Heart left ventricle (tissue), 16 donors: ENCODE results near the gene ANKS4B. TPM values are rescaled to one million over a fixed set of nuclear protein-coding genes. Genes with fewer than 3 reads are reported as not detected.
A peak's percentile ranks its signal among the peaks of the same experiment; 100 is the strongest.
"Not testable (repeated sequence)": the region's sequence is repeated elsewhere in the genome, so short reads cannot be mapped to it uniquely, and the experiment has no call there.

ENCODE experiments used
- ATAC-seq, 4 donors: fragments of 200-7000 bp; cut with Tn5 transposase; one replicate each; pipeline ENCODE4 v1.9.1; 2020 to 2022; ENCODE audit warnings: moderate library complexity in 4 of 4, mild to moderate bottlenecking in 3 of 4, moderate number of reproducible peaks in 1 of 4
- DNase-seq, 5 donors: peaks; one replicate each; pipeline ENCODE4 v3.0.0-alpha.2; 2020
- H3K27ac ChIP-seq, 12 donors: fragments of 200-600 bp; sonication (generic) in 4 of 12; one replicate each; pipeline versions ENCODE4 v1.5.0 to v1.8.0; 2016 to 2022; ENCODE audit warnings: mild to moderate bottlenecking in 2 of 12
- H3K27me3 ChIP-seq, 9 donors: fragments of 200-600 bp; sonication (generic) in 2 of 9; one replicate each; pipeline versions ENCODE4 v1.5.1 to v1.8.0; 2016 to 2022; ENCODE audit warnings: mild to moderate bottlenecking in 3 of 9
- H3K36me3 ChIP-seq, 9 donors: fragments of 200-600 bp; sonication (generic) in 2 of 9; one replicate each; pipeline versions ENCODE4 v1.5.0 to v1.8.0; 2018 to 2022; ENCODE audit warnings: mild to moderate bottlenecking in 2 of 9
- H3K4me1 ChIP-seq, 12 donors: fragments of 200-600 bp; sonication (generic) in 4 of 12; one replicate each; pipeline versions ENCODE4 v1.5.0 to v1.8.0; 2016 to 2022; ENCODE audit warnings: mild to moderate bottlenecking in 3 of 12
- H3K4me3 ChIP-seq, 12 donors: fragments of 200-600 bp; sonication (generic) in 4 of 12; one replicate each; pipeline versions ENCODE4 v1.5.0 to v1.8.0; 2017 to 2022; ENCODE audit warnings: mild to moderate bottlenecking in 9 of 12, moderate library complexity in 4 of 12
- H3K9me3 ChIP-seq, 12 donors: fragments of 200-600 bp; sonication (generic) in 4 of 12; one replicate each; pipeline versions ENCODE4 v1.5.0 to v1.8.0; 2016 to 2022; ENCODE audit warnings: mild to moderate bottlenecking in 1 of 12
- CTCF ChIP-seq, 12 donors: fragments of 200-600 bp; sonication (generic) in 4 of 12; IDR thresholded peaks; one replicate each; pipeline versions ENCODE4 v1.5.0 to v1.8.0; 2018 to 2022; ENCODE audit warnings: antibody characterized with exemption in 12 of 12, mild to moderate bottlenecking in 5 of 12
- POLR2A ChIP-seq, 2 donors: fragments of 450-650 bp; IDR thresholded peaks; one replicate each; pipeline ENCODE4 v1.6.1; 2017; ENCODE audit warnings: antibody characterized with exemption in 2 of 2, mild to moderate bottlenecking in 2 of 2, moderate library complexity in 2 of 2
- WGBS, 4 donors: extraction: QIAGEN DNeasy Blood & Tissue Kit in 2 of 4; methylation state at CpG; one replicate each; pipeline versions ENCODE4 v1.1.5 to v1.1.7; 2013 to 2018; 5-methylcytosine and 5-hydroxymethylcytosine counted together
- intact Hi-C, 10 donors: fragments of 100-400 bp; cut with DNase I; formaldehyde crosslinking; loops; one replicate each; pipeline versions ENCODE4 v1.11.1 to v1.14.2; 2022
- polyA plus RNA-seq, 2 donors: library from polyadenylated mRNA; stranded (reverse); fragments of 200-250 nt; gene quantifications; one replicate each; pipeline ENCODE4 v1.2.3, GENCODE V29; 2013
- total RNA-seq, 9 donors: library from RNA; depleted of rRNA in 2 of 9; stranded (reverse); fragments of >200 nt in 2 of 9; fragmentation: NEBNext Ultra II Directional in 3 of 9; extraction: Animal tissue kit (Norgen Biotek cat#: 25700) in 3 of 9; gene quantifications; one replicate each; pipeline versions ENCODE4 v1.1.0 to v1.2.4, GENCODE V29; 2016 to 2023
- donor health status: ischemic (EF 13 %, LVEDD 7.1; RV severe dilation, severe dysfunction).
- donor health status: healthy with polysubstance abuse.
- donor health status: DM: no; HTN: yes; CAD: no.
- donor health status: DM: no; HTN: no; CAD: no.
- donor health status: ischemic (EF 25% LVEDD 6.9; RV normal size, moderate dysfunction).
- donor health status: ischemic (EF 25% LVEDD 5.7; RV mildly dilated, moderate dysfunction).
- donor health status: healthy.
- donor health status: DM: yes; HTN: yes; CAD: no.
- donor health status: ischemic (EF 35%, LVEDD 5.7; RV mildly dilated, moderate dysfunction).
- donor health status: nonischemic (EF 11% LVEDD 7.7; RV severe dilation, severe dysfunction).
- donor health status: DM: yes; HTN: yes; CAD: no.
- donor health status: PGD.
- donor health status: ischemic (EF 29% LVEDD 5.4; RV normal size, mild dysfunction).
- donor health status: nonischemic (EF 23%, LVEDD 6.1; RV moderate dilation, normal function).

Gene ANKS4B
- total and polyA plus RNA-seq, 11 donors, result not detected

- Histone ChIP-seq H3K9me3 (peaks cover 0 to 12% (median 2%) of the 10 kb centered on the region in 12 donors), H3K4me3 (peak overlapping the region in 10 of 12 donors; percentile 14 to 65 (median 54)), H3K27me3 (peaks cover 0 to 45% (median 9%) of the 10 kb centered on the region in 9 donors), H3K4me1 (peaks cover 0 to 16% (median 2%) of the 10 kb centered on the region in 12 donors), H3K27ac (peak overlapping the region in 4 of 12 donors; percentile 71 to 79 (median 77)), H3K36me3 (no peaks in the 10 kb centered on the region)
- DNase-seq (no peak), ATAC-seq (no peak)
- intact Hi-C loops, result loop anchor here in 2 of 10 donors (5.0 kb wide), 2 partner anchors 92 to 97 kb away; no protein-coding TSS in a partner anchor
- 85 to 89% (median 87%) methylated on average over 4 of the region's 4 CpGs for WGBS, 4 donors
- TF ChIP-seq CTCF (IDR thresholded peaks at IDR 0.05) (no peak), POLR2A (IDR thresholded peaks at IDR 0.05) (no peak)
Observed at GRCh38 chr16:21284414-21284813, 50.9 kb downstream of the ANKS4B start.

GRCh38 chr16:21285314-21285713, 51.8 kb downstream of the ANKS4B start:
- Histone ChIP-seq H3K27ac (peak overlapping the region in 2 of 12 donors; percentile 27 to 31), H3K9me3 (peaks cover 0 to 15% (median 2%) of the 10 kb centered on the region in 12 donors), H3K27me3 (peaks cover 0 to 43% (median 9%) of the 10 kb centered on the region in 9 donors), H3K4me3 (no peak overlapping the region), H3K4me1 (peaks cover 0 to 16% (median 2%) of the 10 kb centered on the region in 12 donors), H3K36me3 (no peaks in the 10 kb centered on the region)
- intact Hi-C loops, result no loop called here
- TF ChIP-seq CTCF (IDR thresholded peaks at IDR 0.05) (no peak), POLR2A (IDR thresholded peaks at IDR 0.05) (no peak)
- 7 to 22% (median 10%) methylated on average over 1 of the region's 1 CpG for WGBS, 4 donors
- ATAC-seq (no peak), DNase-seq (no peak)

- WGBS, 4 donors, result 96 to 99% (median 97%) methylated on average over 3 of the region's 3 CpGs
- ATAC-seq, DNase-seq, H3K4me3 ChIP-seq, H3K27ac ChIP-seq, H3K36me3 ChIP-seq, H3K4me1 ChIP-seq: not testable (repeated sequence)
- intact Hi-C loops, result loop anchor here in 1 of 10 donors (10.0 kb wide), 1 partner anchor 435 kb away; no protein-coding TSS in a partner anchor
- peaks cover 0 to 43% (median 0%) of the 10 kb centered on the region in 9 donors for H3K27me3 ChIP-seq
- peaks cover 0 to 15% (median 2%) of the 10 kb centered on the region in 12 donors for H3K9me3 ChIP-seq
Observed at GRCh38 chr16:21289789-21290188, 56.3 kb downstream of the ANKS4B start.

- H3K9me3 ChIP-seq, result no peaks in the 10 kb centered on the region
- 0% methylated on average over 28 to 36 of the region's 36 CpGs for whole genome bisulfite sequencing, 4 donors
- H3K36me3 ChIP-seq, result no peaks in the 10 kb centered on the region
- ATAC-seq, result peak; percentile 94 to 98 (median 96)
- H3K27ac ChIP-seq, result peak overlapping the region; percentile 48 to 88 (median 70)
- TF ChIP-seq POLR2A (IDR thresholded peaks at IDR 0.05) (peak in 1 of 2 donors; percentile 39), CTCF (IDR thresholded peaks at IDR 0.05) (peak; percentile 63 to 95 (median 82))
- peaks cover 0 to 19% (median 9%) of the 10 kb centered on the region in 12 donors for H3K4me1 ChIP-seq
- DNase-seq, result peak; percentile 82 to 96 (median 95)
- intact Hi-C loops, result loop anchor here (1.0 to 10.0 kb wide), 13 partner anchors 108 to 398 kb away; partner anchors contain the start of genes LDAF1 (in 7 of the 10), DCUN1D3 (in 1 of the 10), DNAH3 (in 1 of the 10) and LYRM1 (in 1 of the 10)
- peak overlapping the region; percentile 52 to 78 (median 67) for H3K4me3 ChIP-seq
- H3K27me3 ChIP-seq, result peaks cover 0 to 9% (median 0%) of the 10 kb centered on the region in 9 donors
Observed at GRCh38 chr16:21300309-21301167, 67.0 kb downstream of the ANKS4B start.
